ENCODE results near the gene PPFIA2.

- TF ChIP-seq NFIC (IDR thresholded peaks at IDR 0.05) = no peak
- no peak for TF ChIP-seq HMGXB4 (CRISPR knock-in tag; IDR thresholded peaks at IDR 0.05)
- no peak for TF ChIP-seq CEBPG (CRISPR knock-in tag; IDR thresholded peaks at IDR 0.05)
- no peak for TF ChIP-seq CEBPG (tag; conservative IDR thresholded peaks at IDR 0.05 in 1 of 2, IDR thresholded peaks at IDR 0.05 in 1 of 2)
- TF ChIP-seq ZNF780A (CRISPR knock-in tag; IDR thresholded peaks at IDR 0.05) = no peak
- TF ChIP-seq MAX (CRISPR knock-in tag; IDR thresholded peaks at IDR 0.05) = no peak
- TF ChIP-seq JUN (IDR thresholded peaks at IDR 0.05; ENCODE audit: borderline replicate concordance, low read depth, low read length) = no peak
- no peak for TF ChIP-seq JUN (CRISPR knock-in tag; IDR thresholded peaks at IDR 0.05; ENCODE audit: borderline replicate concordance)
- no peak for TF ChIP-seq ZNF324 (CRISPR knock-in tag; IDR thresholded peaks at IDR 0.05)
- TF ChIP-seq THAP7 (CRISPR knock-in tag; IDR thresholded peaks at IDR 0.05) = no peak
- TF ChIP-seq BCLAF1 (IDR thresholded peaks at IDR 0.05; ENCODE audit: borderline replicate concordance in 1 of 2, control insufficient read depth in 1 of 2, low read depth in 2 of 2, low read length in 1 of 2) = no peak
Measured at GRCh38 chr12:81261508-81262207, 497.5 kb downstream of the PPFIA2 start.
